HG02885 (cell line): ENCODE measurements around the gene MINK1.
A peak's percentile ranks its signal among the peaks of the same experiment; 100 is the strongest.

Experiments
- ATAC-seq: cut with Tn5 transposase; IDR thresholded peaks from one replicate; pipeline ENCODE4 v1.9.1; 2021; ENCODE audit warnings: mild to moderate bottlenecking; ENCODE audit not compliant: unreplicated experiment, poor library complexity

The MINK1 gene

GRCh38 chr17:4810696-4811290 lies 22.3 kb upstream of the MINK1 start:
- ATAC-seq = no peak

- no peak for ATAC-seq
Observed at GRCh38 chr17:4811471-4811870, 21.7 kb upstream of the MINK1 start.

DNA sequence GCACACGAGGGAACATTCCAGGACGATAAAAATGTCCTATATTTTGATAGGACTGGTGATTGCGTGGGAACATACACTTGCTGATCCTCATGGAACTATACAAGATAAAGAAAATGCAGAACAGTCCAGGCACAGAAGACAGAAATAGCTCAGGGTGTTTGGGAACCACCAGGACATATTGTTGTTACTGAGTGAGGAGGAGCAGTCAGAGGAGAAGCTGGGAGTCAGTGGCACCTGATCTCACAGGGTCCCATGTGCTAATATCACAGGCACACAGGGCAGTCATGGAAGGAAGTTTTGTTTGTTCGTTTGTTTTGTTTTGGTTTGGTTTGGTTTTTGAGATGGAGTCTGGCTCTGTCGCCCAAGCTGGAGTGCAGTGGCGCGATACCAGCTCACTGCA lies 20.4 kb upstream of the MINK1 start:
- no peak for ATAC-seq

DNA sequence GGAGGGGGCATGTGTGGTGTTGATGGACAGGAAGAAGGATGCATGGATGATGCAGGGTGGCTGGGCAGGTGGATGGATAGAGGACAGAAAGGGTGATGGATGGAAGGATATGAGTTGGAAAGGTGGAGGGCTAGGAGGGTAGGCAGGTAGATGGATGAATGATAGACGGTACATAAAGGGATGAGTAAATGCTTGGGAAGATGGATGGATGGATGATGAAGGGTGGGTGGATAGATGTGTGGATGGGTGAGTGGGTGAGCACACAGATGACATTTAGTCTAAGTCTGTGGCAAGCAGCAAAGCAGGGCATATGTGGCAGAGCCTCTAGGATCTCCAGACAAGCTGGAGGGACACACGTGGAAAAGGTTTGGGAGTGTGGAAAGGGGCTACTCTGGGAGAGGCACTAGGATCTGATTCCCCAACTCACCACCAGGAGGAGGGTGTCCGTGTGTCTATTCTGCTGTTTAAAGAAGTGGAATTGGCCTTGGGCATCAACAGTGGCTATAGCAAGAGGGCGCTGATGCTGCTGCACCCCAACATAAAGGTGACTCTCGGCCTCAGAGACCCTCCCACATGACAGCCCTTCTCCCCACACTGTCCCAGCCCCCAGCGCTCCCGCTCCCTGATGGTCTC lies 18.0 kb upstream of the MINK1 start:
- no peak for ATAC-seq

DNA sequence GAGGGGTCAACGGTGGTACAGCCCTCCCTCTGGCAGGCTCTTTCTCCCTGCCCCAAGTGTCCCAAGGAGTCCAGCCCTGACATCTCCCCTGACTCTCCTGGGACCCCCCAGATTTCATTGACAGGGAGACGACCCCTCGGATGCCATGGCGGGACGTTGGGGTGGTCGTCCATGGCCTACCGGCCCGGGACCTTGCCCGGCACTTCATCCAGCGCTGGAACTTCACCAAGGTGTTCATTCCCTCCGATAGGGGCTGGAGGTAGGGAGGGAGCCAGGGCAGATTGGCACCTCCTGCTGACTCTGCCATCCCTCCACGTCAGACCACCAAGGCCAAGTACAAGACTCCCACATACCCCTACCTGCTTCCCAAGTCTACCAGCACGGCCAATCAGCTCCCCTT lies 16.3 kb upstream of the MINK1 start:
- ATAC-seq = no peak

DNA sequence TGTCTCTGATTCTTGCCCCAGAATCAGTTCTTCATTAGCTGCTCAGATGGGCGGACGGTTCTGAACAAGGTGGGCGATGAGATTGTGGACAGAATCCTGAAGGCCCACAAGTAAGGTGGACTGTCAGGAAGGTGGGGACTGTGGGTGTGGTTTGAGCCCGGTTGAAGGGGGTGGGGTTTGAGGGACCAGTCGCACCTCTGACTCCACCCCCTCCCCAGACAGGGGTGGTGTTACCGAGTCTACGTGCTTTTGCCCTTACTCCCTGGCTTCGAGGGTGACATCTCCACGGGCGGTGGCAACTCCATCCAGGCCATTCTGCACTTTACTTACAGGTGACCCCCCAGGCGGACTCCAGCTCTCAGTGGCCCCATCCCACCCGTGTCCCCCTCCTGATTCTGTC lies 14.9 kb upstream of the MINK1 start:
- ATAC-seq = no peak

DNA sequence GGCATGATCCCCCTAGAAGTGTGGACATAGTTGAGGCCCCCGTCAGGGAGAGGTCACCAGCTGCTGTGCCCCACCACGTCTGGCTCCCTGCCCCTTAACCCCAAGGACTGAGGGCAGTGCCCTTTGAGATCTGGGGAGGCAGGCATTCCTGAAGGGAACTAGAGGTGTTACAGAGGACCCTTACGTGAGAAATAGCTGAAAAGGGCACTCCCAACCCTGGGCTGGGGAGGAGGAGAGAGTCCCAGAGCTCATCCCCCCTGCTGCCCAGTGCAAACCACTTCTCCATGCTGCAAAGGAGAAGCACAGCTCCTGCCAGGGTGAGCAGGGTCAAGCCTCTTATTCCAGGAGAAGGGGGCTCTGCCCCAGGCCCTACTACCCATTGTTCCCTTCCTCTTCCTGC lies 10.3 kb upstream of the MINK1 start:
- no peak for ATAC-seq

GRCh38 chr17:4823373-4824089 lies 9.6 kb upstream of the MINK1 start:
- ATAC-seq = no peak

- no peak for ATAC-seq
Observed at GRCh38 chr17:4827399-4827798, 5.7 kb upstream of the MINK1 start.

DNA sequence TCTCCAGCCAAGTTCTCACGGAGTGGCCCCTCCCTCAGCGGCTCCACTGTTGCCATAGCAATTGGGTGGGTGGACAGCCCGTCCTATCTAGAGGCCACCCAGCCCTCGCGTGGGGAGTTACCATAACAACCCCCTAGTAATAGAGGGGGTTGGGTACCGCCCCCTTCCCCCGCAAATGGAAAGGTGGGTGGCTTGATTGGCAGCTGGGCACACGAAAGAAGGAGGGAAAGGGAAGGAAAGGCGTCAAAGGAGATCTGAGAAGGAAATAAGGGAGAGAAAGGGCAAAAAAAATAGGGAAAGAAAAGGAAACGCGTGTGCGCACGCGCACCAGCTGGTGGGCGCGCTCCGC lies 337 bp upstream of the MINK1 start:
- ATAC-seq = peak; percentile 16

DNA sequence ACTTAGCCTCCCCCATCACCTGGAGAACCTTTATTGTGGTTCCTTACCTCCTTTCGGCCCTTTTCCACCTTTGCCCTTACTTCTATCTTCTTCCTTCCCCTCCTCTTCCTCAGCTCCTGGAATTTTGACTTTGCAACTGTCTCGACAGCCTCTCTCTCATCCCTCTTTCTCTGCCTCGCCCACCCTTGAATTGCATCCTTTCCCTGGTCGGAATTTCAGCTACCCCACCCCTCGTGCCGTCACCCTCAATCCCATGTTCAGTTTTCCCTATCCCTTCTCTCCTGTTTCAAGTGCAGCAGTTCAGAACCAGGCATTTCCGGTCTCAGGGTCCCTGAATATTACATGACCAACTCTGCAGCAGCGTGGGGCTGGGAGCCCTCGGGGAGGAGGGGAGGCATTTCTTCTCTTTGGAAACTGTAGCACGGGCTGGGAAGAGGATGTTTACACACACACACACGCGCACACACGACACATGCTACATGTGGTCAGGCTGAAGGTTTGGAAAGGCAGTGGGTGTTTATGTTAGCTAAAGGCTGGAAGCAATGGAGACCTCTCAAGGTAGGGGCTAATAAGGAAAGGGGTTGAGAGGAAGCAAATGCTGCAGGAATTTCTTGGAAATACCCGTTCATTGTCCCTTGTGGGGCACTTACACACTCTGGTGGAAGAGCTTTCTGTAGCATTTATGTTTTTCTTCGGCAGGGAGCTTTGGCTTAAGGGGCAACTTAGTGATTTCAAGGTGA lies 971 bp downstream of the MINK1 start:
- no peak for ATAC-seq

- ATAC-seq = no peak
Observed at GRCh38 chr17:4834681-4835020, 1.5 kb downstream of the MINK1 start.

DNA sequence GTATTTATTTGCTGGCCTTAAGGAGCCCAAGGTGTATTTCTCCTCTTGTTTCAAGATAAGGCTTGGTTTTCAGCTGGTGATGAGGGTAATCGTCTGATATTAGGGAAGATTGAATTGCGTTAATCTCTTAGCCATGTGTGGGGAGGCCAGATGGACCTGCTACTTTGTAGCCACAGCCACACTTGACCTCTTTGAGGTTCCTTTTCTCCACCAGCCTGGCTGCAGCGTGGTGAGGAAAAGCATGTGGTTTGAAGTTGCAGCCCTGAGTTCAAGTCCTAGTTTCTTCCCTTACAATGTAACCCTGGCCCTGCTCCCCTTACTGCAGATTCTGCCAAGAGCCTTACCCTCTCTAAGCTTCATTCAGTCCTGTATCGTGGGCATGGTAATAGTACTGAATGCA lies 3.1 kb downstream of the MINK1 start:
- no peak for ATAC-seq

- ATAC-seq = no peak
Observed at GRCh38 chr17:4837471-4838308, 4.5 kb downstream of the MINK1 start.

- no peak for ATAC-seq
Observed at GRCh38 chr17:4838309-4838785, 5.2 kb downstream of the MINK1 start.

- ATAC-seq = no peak
Observed at GRCh38 chr17:4839221-4839620, 6.1 kb downstream of the MINK1 start.

DNA sequence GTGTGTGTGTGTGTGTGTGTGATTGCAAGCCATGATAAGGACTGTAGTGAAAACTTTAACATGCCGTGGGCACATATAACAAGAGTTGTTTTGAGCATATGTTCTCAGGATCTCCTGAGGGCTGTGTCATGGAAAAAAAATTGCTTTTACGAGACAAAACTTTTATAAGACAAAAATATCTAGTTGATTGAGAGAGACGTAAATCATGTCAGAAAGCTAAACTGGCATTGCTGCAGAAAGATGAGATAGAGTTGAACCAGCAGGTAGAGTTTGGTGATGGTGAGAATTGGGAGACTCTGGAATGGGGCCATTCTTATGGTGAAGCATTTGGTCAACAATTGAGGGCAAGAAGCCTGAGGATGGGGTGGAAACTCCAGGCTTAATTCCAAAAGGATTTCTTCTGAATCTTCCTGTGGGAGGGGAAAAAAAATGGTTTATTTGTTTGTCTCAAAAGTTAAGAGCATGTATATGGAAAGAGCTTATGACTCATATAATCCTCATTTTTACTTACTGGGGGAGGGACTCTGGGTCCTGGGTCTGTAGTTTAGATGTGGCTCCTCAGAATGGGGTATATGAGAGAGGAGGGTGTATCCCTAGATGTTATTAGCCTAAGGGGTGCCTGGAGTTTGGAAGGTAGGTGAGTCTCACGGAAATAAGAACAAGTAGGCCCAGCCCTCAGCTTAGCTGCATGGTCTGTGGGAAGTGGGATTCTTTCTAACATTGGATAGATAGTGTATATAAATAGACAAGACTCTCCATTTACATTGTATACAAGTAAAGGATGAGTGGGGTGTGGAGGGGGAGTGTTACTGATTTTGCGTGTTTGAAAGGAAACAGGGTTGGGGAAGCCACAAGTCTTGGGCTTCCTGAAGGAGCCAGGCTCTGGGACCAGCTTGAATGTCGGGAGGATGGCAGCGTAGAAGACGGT lies 7.1 kb downstream of the MINK1 start:
- no peak for ATAC-seq

DNA sequence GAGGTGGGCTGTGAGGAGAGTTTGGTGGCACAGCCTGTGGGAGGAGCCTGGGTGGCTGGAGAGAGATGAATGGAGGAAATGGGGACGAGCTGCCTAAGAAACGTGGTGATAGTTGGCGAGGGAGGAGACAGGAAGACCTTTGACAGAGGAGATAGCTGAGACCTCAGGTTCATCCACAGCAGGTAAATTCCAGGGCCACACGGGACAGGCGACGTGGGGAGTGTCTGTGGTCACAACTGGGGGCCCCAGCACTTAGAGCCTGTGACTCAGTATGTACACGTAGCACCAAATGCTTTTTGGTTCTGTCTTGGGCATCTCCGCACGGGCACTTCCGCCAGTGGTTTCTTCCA lies 7.7 kb downstream of the MINK1 start:
- ATAC-seq = no peak

DNA sequence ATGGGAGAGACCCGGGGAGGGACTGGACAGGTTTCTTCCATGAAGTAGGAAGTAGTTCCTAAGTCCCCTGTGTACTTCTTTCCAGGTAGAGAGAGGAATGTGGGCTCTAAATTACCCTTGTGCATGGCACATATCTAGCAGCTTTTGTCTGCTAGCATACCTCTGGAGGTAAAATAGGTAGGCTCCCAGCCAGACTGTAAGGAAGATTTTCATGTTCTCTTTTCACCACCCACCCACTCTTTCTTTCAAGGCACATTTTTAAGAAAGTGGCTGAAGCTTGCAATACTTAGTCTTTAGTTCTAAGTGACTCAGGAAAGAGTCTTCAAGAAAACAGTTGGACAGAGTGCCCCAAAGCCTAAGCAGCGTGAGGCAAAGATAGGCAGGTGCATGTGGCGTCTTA lies 9.2 kb downstream of the MINK1 start:
- no peak for ATAC-seq
